ENCODE data around the gene ARHGAP42.
"Not testable (repeated sequence)": the region's sequence is repeated elsewhere in the genome, so short reads cannot be mapped to it uniquely, and the experiment has no call there.

Gene ARHGAP42, protein sequence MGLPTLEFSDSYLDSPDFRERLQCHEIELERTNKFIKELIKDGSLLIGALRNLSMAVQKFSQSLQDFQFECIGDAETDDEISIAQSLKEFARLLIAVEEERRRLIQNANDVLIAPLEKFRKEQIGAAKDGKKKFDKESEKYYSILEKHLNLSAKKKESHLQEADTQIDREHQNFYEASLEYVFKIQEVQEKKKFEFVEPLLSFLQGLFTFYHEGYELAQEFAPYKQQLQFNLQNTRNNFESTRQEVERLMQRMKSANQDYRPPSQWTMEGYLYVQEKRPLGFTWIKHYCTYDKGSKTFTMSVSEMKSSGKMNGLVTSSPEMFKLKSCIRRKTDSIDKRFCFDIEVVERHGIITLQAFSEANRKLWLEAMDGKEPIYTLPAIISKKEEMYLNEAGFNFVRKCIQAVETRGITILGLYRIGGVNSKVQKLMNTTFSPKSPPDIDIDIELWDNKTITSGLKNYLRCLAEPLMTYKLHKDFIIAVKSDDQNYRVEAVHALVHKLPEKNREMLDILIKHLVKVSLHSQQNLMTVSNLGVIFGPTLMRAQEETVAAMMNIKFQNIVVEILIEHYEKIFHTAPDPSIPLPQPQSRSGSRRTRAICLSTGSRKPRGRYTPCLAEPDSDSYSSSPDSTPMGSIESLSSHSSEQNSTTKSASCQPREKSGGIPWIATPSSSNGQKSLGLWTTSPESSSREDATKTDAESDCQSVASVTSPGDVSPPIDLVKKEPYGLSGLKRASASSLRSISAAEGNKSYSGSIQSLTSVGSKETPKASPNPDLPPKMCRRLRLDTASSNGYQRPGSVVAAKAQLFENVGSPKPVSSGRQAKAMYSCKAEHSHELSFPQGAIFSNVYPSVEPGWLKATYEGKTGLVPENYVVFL

DNA sequence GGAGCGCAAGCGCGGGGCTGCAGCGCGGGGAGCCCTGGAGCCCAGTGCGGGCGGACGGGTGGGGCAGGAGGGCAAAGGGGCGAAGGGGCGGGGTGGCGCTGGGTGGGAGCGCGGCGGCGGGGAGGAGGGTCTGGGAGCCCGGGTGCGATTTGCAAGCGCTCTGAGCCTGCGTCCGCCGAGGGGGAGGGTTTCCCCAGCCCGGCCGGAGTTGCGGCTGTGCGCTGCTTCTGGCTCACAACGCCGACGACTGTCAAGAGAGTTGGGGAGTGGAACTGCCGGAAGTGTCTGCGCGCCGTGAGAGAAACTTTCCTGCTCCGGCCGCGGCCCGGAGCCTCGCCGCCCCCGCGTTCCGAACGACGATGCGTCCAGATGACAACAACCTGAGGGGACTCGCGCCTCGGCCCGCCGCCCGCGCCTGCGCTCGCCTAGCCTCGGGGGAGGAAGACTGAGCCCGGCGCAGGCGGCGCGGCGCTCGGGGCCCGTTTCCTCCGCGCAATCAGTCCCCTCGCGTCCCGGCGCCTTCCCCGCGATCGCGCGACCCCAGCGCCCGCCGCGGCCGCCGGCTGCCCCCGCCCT lies at the start of gene ARHGAP42:
TSS of gene ARHGAP42 (plus strand) at position 235 of the 576 bp plus-strand sequence. CDS start 391 bp downstream, outside the sequence.
- no peak for DNase-seq (ENCODE audit: low read depth)

- DNase-seq (ENCODE audit: low read depth), result no peak
These were observed 49.4 kb upstream of the ARHGAP42 start for GRCh38 chr11:100637706-100638105.

- DNase-seq (ENCODE audit: low read depth), result no peak
These were observed 48.4 kb upstream of the ARHGAP42 start for GRCh38 chr11:100638648-100639047.

GRCh38 chr11:100639140-100639539 lies 47.9 kb upstream of the ARHGAP42 start:
- no peak for DNase-seq (ENCODE audit: low read depth)

DNA sequence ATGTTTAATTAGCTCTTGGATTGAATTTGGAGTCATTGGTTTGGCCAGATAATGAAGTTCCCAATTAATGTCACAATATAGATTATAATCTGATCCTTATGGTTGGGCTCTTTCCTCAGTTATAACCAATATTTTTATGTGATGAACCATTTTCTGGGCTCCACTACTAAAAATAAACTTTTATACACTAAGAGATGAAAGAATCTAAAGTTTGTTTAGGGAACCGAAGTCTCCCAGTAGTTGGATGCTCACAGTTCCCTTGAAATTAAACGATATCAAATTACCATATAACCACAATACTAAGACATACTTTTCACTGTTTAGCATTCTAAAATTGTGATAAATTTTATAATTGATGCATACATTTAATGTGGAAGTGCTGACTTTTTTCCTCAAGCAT lies 47.0 kb upstream of the ARHGAP42 start:
- DNase-seq (ENCODE audit: low read depth), result no peak

- DNase-seq (ENCODE audit: low read depth), result no peak
These were observed 46.4 kb upstream of the ARHGAP42 start for GRCh38 chr11:100640646-100641045.

DNA sequence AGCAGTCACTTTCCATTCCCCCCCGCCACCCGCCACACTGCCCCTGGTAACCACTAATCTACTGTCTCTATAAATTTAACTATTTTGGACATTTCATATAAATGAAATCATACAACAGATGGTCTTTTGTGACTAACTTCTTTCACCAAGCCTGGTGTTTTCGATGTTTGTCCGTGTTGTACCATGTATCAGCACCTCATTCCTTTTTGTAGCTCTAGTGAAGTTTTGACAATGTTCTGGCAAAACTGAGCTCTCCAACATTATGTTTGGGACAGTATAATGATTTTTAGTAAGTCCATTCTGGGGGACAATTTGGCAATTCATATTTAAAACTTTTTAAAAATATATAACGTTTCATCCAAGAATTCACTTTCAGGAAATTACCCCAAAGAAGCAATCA lies 45.6 kb upstream of the ARHGAP42 start:
- DNase-seq (ENCODE audit: low read depth), result no peak

DNA sequence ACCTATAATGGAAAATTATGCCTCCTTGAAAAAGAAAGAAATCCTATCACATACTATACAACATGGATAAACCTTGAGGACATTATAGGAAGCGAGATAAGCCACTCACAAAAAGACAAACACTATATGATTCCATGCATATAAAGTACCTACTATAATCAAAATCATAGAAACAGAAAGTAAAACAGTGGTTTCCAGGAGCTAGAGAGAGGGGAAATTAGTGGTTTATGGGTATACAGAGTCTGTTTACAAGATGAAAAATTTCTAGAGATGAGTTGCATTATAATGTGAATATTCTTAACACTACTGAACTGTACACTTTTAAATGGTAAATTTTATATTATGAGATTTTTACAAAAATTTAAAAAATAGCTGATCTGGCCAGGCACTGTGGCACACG lies 40.5 kb upstream of the ARHGAP42 start:
- DNase-seq (ENCODE audit: low read depth), result no peak

DNA sequence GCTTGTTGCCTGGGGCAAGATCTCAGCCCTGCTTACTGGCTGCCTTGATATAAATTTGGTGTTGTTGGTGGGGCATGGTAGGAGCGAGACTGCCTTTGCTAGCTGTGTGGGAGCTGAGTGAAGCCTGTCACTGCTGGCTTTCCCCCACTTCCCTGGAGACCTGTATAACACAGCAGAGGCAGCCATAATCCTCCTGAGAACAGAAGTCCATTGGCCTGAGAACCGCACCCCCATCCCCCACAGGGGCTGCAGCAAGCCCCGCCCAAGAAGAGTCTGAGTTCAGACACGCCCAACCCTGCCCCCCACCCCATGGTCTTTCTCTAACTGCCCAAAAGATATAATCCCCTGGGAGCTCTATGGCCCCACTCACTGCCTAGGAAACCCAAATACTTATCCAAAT lies 39.2 kb upstream of the ARHGAP42 start:
- DNase-seq (ENCODE audit: low read depth), result no peak

DNA sequence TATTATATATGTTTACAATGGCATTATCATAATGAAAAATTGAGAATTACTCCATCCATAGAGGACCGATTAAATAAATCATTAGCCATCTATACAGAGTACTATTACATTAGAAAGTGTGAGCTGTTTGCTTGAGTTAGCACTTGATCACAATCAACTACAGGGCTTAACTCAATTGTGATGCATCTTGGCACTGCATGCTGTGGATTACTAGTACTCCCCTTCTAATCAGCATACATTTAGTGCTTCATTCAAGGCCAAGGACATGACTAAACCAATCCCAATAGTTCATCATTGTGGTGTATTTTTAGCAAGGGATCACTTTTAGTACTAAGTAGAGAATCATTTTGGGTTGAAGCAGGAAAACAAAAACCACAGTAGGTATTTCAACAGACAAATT lies 23.5 kb upstream of the ARHGAP42 start:
- no peak for DNase-seq (ENCODE audit: low read depth)

- DNase-seq (ENCODE audit: low read depth), result no peak
These were observed 23.1 kb upstream of the ARHGAP42 start for GRCh38 chr11:100663996-100664395.

DNA sequence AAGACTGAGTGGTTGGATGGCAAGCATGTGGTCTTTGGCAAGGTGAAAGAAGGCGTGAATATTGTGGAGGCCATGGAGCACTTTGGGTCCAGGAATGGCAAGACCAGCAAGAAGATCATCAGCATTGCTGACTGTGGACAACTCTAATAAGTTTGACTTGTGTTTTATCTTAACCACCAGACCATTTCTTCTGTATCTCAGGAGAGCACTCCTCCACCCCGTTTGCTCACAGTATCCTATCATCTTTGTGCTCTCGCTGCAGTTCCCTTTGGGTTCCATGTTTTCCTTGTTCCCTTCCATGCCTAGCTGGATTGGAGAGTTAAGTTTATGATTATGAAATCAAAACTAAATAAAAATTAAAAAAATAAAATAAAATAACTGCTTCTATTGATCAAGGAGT lies 20.3 kb upstream of the ARHGAP42 start:
- not testable (repeated sequence) for DNase-seq (ENCODE audit: low read depth)

DNA sequence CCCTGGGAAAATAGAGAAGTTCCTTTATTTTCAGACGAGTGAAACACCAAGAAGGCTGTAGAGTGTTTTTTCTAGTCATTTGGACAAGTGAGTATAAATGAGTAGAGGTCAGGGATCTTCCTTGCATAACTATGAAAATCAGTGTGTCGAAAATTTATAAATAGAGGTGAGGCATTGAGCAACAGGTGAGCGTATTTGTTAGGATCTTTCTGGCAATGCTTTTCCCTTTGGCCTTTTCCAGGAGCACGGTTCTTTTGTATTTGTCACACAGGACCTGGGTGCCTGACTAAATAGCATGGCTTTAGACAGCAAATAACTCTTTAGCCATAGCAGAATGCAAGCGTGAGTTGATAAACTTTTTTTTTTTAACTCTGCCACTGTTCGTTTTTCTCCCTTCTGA lies 19.6 kb upstream of the ARHGAP42 start:
- DNase-seq (ENCODE audit: low read depth), result no peak

GRCh38 chr11:100670140-100670539 lies 16.9 kb upstream of the ARHGAP42 start:
- no peak for DNase-seq (ENCODE audit: low read depth)

DNA sequence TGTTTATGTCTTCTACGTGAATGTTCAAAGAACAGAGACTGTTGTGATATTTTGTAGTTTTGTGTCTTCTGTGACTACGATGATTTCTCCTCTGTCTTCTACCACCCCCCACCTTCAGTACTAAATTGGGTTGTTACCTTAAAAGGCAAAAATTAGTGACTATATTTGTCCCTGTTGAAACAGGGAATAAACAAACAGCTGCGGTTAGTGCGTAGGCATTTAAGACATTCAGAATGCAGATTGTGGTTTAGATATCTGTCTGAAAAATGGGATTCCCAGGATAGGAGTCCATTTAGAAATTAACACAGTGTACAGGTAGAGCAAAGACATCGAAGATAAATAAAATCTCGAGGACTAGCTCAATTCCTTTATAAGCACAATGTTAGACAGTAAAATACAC lies 15.6 kb upstream of the ARHGAP42 start:
- no peak for DNase-seq (ENCODE audit: low read depth)

DNA sequence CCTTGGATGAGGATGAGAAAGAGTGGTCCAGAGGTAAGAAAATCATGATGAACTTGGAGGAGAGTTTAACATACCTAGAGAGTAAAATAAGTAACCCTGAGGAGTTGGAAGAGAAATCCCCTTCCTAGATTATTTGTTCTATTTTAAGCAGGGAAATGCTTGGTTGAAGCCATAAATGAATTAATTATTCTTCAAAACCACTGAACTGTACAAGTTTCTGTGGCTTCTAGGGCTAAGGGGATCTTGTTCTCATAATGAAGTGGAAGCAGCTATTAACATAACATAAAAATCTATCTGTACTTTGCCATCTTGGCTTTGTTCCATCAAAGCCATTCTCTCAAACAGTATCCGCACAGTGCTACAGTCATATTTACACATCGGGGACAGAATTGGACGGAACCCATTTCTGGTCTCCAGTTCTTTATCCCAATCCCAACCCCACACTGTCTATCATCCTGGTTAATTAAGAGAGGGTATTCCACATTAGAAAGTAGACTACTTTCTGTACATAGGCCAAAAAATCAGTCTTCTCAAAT lies 14.5 kb upstream of the ARHGAP42 start:
- DNase-seq (ENCODE audit: low read depth), result no peak

DNA sequence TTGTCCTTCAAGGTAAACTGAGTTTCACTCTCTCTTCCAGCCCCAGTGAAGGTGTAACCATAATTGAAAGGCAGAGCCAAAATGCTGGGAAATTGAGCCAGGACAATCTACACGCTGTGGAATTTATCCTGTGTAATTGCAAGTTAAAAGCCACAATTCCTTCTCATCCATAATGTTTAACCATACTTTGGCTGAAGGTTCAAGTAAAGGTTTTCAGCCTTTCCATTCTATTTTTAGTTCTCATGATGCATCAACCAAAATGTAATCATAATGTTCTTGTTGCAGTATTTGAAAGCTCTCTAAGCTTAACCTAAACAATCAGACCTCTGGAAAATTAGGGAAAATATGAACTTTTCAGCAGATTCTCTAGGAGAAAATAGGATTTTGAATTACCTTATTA lies 14.0 kb upstream of the ARHGAP42 start:
- no peak for DNase-seq (ENCODE audit: low read depth)

DNA sequence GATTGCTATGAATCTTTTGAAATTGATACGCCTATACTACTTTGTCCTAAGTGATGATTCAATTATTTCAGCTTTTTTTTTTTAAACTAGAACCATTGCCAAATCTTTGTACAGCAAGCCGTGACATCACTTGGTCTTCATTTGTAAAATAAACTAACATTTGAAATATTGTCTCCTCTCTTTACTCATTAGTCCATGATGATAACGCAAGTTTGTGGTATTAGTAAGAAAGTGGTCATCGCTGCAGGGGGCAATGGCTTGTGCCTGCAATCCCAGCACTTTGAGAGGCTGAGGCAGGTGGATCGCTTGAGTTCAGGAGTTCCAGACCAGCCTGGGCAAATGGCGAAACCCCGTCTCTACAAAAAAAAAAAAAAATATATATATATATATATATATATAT lies 12.9 kb upstream of the ARHGAP42 start:
- no peak for DNase-seq (ENCODE audit: low read depth)

- DNase-seq (ENCODE audit: low read depth), result no peak
These were observed 11.9 kb upstream of the ARHGAP42 start for GRCh38 chr11:100675115-100675650.

GRCh38 chr11:100676901-100677300 lies 10.2 kb upstream of the ARHGAP42 start:
- DNase-seq (ENCODE audit: low read depth), result no peak

- no peak for DNase-seq (ENCODE audit: low read depth)
These were observed 9.3 kb upstream of the ARHGAP42 start for GRCh38 chr11:100677796-100678195.

- DNase-seq (ENCODE audit: low read depth), result no peak
These were observed 7.0 kb upstream of the ARHGAP42 start for GRCh38 chr11:100680070-100680469.

Measured in HS-5 (cell line).